GM12878 (cell line): ENCODE data around the gene TRPM3. TPM values are rescaled to one million over a fixed set of nuclear protein-coding genes. Genes with fewer than 3 reads are reported as not detected.
A peak's percentile ranks its signal among the peaks of the same experiment; 100 is the strongest.

ENCODE experiments used
- ATAC-seq: fragments of 200-7000 bp; cut with Tn5 transposase; 3 replicates; pipeline ENCODE4 v1.9.1; 2020; ENCODE audit warnings: mild to moderate bottlenecking, moderate library complexity
- BruUV-seq: library from RNA; stranded (reverse); fragments of 400-500 nt; replicated peaks from 2 replicates; lab custom pipeline; 2021; lab: Mats Ljungman, UMichigan
- CTCF ChIA-PET: fragments of 300-600 bp; sonication (Branson Sonifier 250); formaldehyde crosslinking; extraction: SDS; loops from one replicate; lab custom pipeline; 2021; ENCODE audit warnings: inconsistent platforms; lab: Yijun Ruan, JAX
- POLR2A ChIA-PET: fragments of 350-600 bp; formaldehyde crosslinking; extraction: SDS; loops from one replicate; lab custom pipeline; 2021; ENCODE audit warnings: inconsistent platforms; lab: Charles Lee
- RAD21 ChIA-PET: fragments of 300-600 bp; sonication (Branson Sonifier 250); formaldehyde crosslinking; loops from one replicate; lab custom pipeline; 2023; ENCODE audit warnings: antibody characterized with exemption; ENCODE audit not compliant: unreplicated experiment; lab: Charles Lee
- SMC1A ChIA-PET: fragments of 300-600 bp; sonication (Branson Sonifier 250); formaldehyde crosslinking; loops from one replicate; lab custom pipeline; 2023; ENCODE audit not compliant: unreplicated experiment, uncharacterized antibody; lab: Charles Lee
- DNase-seq: peaks from one replicate; pipeline ENCODE4 v3.0.0-alpha.2; 2011; ENCODE audit warnings: low read depth, low spot score
- FAIRE-seq: peaks from 3 replicates; lab custom pipeline; 2011; peaks lifted over from hg19 to GRCh38; lab: Jason Lieb, UNC
- H2AFZ ChIP-seq: 2 replicates; pipeline ENCODE4 v1.6.0; 2011; ENCODE audit warnings: low read depth, low read length, control low read depth; ENCODE audit not compliant: control insufficient read depth
- H3K27ac ChIP-seq: 2 replicates; pipeline ENCODE4 v1.5.1; 2011; ENCODE audit warnings: control low read depth; ENCODE audit not compliant: control insufficient read depth, insufficient read depth
- H3K27me3 ChIP-seq, 2 experiments: replicated peaks in 1 of 2; 2 replicates each; pipeline versions ENCODE4 v1.6.0 to v1.6.1; 2011; ENCODE audit warnings: low read length in 1 of 2; ENCODE audit not compliant: control insufficient read depth in 2 of 2, insufficient read depth in 2 of 2
- H3K36me3 ChIP-seq, 2 experiments: 2 replicates each; pipeline ENCODE4 v1.5.1; 2011; ENCODE audit warnings: low read length in 1 of 2; ENCODE audit not compliant: control insufficient read depth in 2 of 2, insufficient read depth in 2 of 2
- H3K4me1 ChIP-seq: 2 replicates; pipeline ENCODE4 v1.6.1; 2011; ENCODE audit warnings: mild to moderate bottlenecking, low read length, moderate library complexity, mixed read lengths; ENCODE audit not compliant: control insufficient read depth, insufficient read depth
- H3K4me2 ChIP-seq: 2 replicates; pipeline ENCODE4 v1.6.0; 2011; ENCODE audit warnings: control low read depth; ENCODE audit not compliant: control insufficient read depth, insufficient read depth
- H3K4me3 ChIP-seq: fragments of 200-600 bp; sonication (generic); 2 replicates; pipeline ENCODE4 v1.5.1; 2016
- H3K79me2 ChIP-seq: 2 replicates; pipeline ENCODE4 v1.6.0; 2011; ENCODE audit warnings: low read length; ENCODE audit not compliant: control insufficient read depth, insufficient read depth
- H3K9ac ChIP-seq: 2 replicates; pipeline ENCODE4 v1.8.0; 2011; ENCODE audit warnings: low read length, control low read depth, mixed read lengths; ENCODE audit not compliant: control insufficient read depth, insufficient read depth
- H3K9me3 ChIP-seq: replicated peaks from 3 replicates; pipeline ENCODE4 v1.5.1; 2011; ENCODE audit warnings: mild to moderate bottlenecking, low read length; ENCODE audit not compliant: control insufficient read depth, insufficient read depth
- H4K20me1 ChIP-seq: 2 replicates; pipeline ENCODE4 v1.6.0; 2011; ENCODE audit not compliant: control insufficient read depth, insufficient read depth
- CBFB ChIP-seq: IDR thresholded peaks from 2 replicates; pipeline ENCODE4 v1.6.1; 2016; ENCODE audit warnings: antibody characterized with exemption, low read depth
- RAD21 ChIP-seq: IDR thresholded peaks from 2 replicates; pipeline ENCODE4 v1.6.1; 2011; ENCODE audit warnings: mild to moderate bottlenecking, low read depth, low read length, moderate library complexity; ENCODE audit not compliant: insufficient read depth
- YBX1 ChIP-seq: fragments of 450-650 bp; IDR thresholded peaks from 2 replicates; pipeline ENCODE4 v1.6.1; 2016; ENCODE audit warnings: antibody characterized with exemption
- WGBS: methylation state at CpG from one replicate; pipeline ENCODE4 v1.1.6; 2016; ENCODE audit warnings: low lambda C conversion rate; ENCODE audit not compliant: insufficient replicate concordance, insufficient coverage; ENCODE audit errors: missing lambda C conversion rate; 5-methylcytosine and 5-hydroxymethylcytosine counted together
- in situ Hi-C: fragments of 300-500 bp; cut with MboI; formaldehyde crosslinking; loops from 9 replicates; pipeline ENCODE4 v1.14.3; 2018; ENCODE audit warnings: mixed read lengths
- intact Hi-C: fragments of 100-400 bp; cut with micrococcal nuclease; formaldehyde crosslinking; loops from one replicate; pipeline ENCODE4 v1.14.2; 2022; ENCODE audit not compliant: unreplicated experiment
- polyA plus RNA-seq, 11 experiments: library from polyadenylated mRNA; depleted of rRNA in 4 of 11; unstranded in 6 of 11; stranded (reverse) in 5 of 11; fragments of >200 nt; fragmentation: Nextera tagmentation in 4 of 11; fragmentation: Illumina TruSeq in 1 of 11; extraction: Ambion mirVana in 4 of 11; extraction: Trizol in 1 of 11; gene quantifications; 1 replicate in 1 of 11; 2 replicates in 10 of 11; pipeline versions ENCODE4 v1.2.1 to v1.2.3, GENCODE V29; 2011 to 2016; ENCODE audit warnings: inconsistent platforms in 2 of 11, missing spikeins in 2 of 11, low read depth in 1 of 11
- total RNA-seq, 4 experiments: library from RNA; depleted of rRNA in 3 of 4; stranded (reverse); fragments of >200 nt in 3 of 4; fragmentation: Illumina TruSeq in 1 of 4; extraction: Trizol in 1 of 4; gene quantifications; 2 replicates each; pipeline versions ENCODE4 v1.2.1 to v1.2.3, GENCODE V29; 2013 to 2021
- TF ChIP-seq, protein P1 (sequence below): fragments of 450-650 bp; IDR thresholded peaks from 2 replicates; pipeline ENCODE4 v1.6.1; 2016; ENCODE audit warnings: mild to moderate bottlenecking, moderate library complexity, borderline replicate concordance
- TF ChIP-seq, protein P2 (sequence below): fragments of 450-650 bp; conservative IDR thresholded peaks from 2 replicates; pipeline ENCODE4 v1.6.1; 2017; ENCODE audit warnings: mild to moderate bottlenecking, moderate library complexity

Gene TRPM3
- total and polyA plus RNA-seq, 10 of the 15 experiments (the other 5 are each of a cell fraction or from before 2014, with no cell fraction given), result not detected

DNA sequence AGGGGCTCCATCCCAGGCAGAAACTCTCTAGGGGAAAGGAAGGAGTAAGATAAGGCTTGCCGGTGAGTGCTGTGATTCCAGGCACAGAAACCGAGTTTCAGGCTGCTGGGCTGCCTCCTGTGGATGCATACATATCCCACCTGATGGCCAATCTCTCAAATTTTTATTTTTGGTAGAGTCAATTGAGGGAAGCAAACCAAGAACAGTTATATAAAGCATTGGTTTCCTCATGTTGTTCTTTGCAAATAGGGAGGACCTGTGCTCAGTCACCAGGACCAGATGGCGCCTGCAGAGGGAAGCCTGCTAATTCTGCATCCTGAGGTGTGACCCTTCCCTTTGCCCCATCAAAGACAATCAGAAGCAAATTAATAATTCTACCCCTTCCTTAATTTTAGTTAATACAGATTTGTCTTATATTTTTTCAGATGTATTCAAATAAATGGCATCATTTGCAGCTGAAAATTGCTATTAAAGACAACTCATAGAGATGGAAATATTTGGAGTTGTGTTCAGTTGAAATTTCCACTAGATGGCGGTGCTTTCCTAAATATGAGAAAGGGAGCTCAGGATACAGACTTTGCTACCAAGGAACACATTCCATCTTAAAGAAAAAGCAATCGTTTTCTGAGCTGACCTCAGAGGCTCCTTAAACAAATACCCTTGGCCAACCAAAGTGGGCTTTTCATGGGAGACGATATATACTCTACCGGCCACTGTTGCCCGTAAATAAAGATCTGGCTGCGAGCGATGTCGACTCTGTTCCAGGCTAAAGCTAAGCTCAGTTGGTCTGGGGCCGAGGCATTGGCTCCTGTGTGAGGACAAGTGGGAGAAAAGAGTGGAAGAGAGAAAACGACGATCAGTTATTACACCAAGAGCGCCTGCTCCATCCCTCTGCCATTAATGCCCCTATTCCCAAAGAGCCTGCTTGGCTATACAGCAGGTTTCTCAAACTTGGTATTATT, 481.3 kb downstream of the TRPM3 start (continued):
- TF ChIP-seq, protein P1, sequence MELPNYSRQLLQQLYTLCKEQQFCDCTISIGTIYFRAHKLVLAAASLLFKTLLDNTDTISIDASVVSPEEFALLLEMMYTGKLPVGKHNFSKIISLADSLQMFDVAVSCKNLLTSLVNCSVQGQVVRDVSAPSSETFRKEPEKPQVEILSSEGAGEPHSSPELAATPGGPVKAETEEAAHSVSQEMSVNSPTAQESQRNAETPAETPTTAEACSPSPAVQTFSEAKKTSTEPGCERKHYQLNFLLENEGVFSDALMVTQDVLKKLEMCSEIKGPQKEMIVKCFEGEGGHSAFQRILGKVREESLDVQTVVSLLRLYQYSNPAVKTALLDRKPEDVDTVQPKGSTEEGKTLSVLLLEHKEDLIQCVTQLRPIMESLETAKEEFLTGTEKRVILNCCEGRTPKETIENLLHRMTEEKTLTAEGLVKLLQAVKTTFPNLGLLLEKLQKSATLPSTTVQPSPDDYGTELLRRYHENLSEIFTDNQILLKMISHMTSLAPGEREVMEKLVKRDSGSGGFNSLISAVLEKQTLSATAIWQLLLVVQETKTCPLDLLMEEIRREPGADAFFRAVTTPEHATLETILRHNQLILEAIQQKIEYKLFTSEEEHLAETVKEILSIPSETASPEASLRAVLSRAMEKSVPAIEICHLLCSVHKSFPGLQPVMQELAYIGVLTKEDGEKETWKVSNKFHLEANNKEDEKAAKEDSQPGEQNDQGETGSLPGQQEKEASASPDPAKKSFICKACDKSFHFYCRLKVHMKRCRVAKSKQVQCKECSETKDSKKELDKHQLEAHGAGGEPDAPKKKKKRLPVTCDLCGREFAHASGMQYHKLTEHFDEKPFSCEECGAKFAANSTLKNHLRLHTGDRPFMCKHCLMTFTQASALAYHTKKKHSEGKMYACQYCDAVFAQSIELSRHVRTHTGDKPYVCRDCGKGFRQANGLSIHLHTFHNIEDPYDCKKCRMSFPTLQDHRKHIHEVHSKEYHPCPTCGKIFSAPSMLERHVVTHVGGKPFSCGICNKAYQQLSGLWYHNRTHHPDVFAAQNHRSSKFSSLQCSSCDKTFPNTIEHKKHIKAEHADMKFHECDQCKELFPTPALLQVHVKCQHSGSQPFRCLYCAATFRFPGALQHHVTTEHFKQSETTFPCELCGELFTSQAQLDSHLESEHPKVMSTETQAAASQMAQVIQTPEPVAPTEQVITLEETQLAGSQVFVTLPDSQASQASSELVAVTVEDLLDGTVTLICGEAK, result no peak
- peak; percentile 67 for TF ChIP-seq RAD21

DNA sequence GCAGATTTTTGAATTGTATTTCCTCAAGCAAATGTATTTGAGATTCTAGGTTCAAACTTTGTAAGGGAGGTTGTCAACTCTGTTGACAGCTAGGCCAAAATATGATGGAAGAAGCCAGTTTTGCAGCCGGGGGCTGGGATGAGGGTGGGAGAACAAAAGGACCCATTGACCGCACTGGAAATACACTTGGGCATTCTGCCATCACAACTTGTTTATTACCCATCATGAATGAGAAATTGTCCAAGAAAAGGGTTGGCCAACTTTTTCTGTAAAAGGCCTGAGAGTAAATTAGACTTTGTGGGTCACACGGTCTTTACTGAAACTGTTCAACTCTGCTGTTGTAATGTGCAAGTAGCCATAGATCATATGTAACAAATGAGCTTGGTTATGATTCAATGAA, 485.6 kb downstream of the TRPM3 start:
- Histone ChIP-seq H3K4me3 (no peak overlapping the region), H3K27ac (no peak overlapping the region), H4K20me1 (no peaks in the 10 kb centered on the region), H3K79me2 (no peaks in the 10 kb centered on the region), H3K4me2 (no peak overlapping the region), H2AFZ (no peak overlapping the region), H3K27me3 (no peaks in the 10 kb centered on the region), H3K9me3 (no peaks in the 10 kb centered on the region), H3K4me1 (no peaks in the 10 kb centered on the region), H3K9ac (no peak overlapping the region), H3K36me3 (no peaks in the 10 kb centered on the region)
- TF ChIP-seq, protein P2, sequence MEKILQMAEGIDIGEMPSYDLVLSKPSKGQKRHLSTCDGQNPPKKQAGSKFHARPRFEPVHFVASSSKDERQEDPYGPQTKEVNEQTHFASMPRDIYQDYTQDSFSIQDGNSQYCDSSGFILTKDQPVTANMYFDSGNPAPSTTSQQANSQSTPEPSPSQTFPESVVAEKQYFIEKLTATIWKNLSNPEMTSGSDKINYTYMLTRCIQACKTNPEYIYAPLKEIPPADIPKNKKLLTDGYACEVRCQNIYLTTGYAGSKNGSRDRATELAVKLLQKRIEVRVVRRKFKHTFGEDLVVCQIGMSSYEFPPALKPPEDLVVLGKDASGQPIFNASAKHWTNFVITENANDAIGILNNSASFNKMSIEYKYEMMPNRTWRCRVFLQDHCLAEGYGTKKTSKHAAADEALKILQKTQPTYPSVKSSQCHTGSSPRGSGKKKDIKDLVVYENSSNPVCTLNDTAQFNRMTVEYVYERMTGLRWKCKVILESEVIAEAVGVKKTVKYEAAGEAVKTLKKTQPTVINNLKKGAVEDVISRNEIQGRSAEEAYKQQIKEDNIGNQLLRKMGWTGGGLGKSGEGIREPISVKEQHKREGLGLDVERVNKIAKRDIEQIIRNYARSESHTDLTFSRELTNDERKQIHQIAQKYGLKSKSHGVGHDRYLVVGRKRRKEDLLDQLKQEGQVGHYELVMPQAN, result no peak
- TF ChIP-seq YBX1 (no peak), CBFB (no peak)
- no TSS peak for BruUV-seq
- ChIA-PET SMC1A (no interaction called here), CTCF (interaction anchor here (1.1 to 3.0 kb wide), 2 partner anchors 34 to 367 kb away, joined by 3 to 10 read pairs; no protein-coding TSS in a partner anchor), RAD21 (no interaction called here), POLR2A (no interaction called here)
- FAIRE-seq (no peak), DNase-seq (no peak), ATAC-seq (no peak)
- 47% methylated on average over 3 of the region's 3 CpGs for WGBS
- in situ Hi-C loops (no loop called here), intact Hi-C loops (no loop called here)
